ENCODE results near the gene IVNS1ABP. TPM values are rescaled to one million over a fixed set of nuclear protein-coding genes. Genes with fewer than 3 reads are reported as not detected.

Gene IVNS1ABP
- total RNA-seq, 1 donor from 2014 or later = 98.2 TPM

DNA sequence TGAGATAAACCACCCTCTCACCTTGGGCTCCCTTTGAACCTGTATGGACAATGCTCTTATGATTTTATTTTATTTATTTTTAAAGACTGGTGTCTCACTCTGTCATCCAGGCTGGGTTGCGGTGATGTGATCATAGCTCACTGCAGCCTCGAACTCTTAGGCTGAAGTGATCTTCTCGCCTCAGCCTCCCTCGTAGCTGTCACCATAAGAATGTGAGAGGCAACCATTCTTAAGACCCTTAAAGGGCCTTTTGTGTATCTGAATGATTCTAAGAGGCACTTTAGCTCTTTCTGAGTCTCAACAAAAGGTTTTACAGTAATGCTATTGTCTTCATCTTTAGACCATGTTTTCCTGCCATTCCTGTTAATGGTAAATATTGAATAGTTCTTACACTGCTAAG lies 67.0 kb downstream of the IVNS1ABP start:
- Mint-ChIP-seq H3K9me3 (no peaks in the 10 kb centered on the region), H3K36me3 (no peaks in the 10 kb centered on the region), H3K4me3 (no peak overlapping the region), H3K27me3 (no peaks in the 10 kb centered on the region), H3K4me1 (ENCODE audit: unreplicated experiment) (peaks cover 5% of the 10 kb centered on the region), H3K27ac (no peak overlapping the region)
- TF ChIP-seq, protein P1, sequence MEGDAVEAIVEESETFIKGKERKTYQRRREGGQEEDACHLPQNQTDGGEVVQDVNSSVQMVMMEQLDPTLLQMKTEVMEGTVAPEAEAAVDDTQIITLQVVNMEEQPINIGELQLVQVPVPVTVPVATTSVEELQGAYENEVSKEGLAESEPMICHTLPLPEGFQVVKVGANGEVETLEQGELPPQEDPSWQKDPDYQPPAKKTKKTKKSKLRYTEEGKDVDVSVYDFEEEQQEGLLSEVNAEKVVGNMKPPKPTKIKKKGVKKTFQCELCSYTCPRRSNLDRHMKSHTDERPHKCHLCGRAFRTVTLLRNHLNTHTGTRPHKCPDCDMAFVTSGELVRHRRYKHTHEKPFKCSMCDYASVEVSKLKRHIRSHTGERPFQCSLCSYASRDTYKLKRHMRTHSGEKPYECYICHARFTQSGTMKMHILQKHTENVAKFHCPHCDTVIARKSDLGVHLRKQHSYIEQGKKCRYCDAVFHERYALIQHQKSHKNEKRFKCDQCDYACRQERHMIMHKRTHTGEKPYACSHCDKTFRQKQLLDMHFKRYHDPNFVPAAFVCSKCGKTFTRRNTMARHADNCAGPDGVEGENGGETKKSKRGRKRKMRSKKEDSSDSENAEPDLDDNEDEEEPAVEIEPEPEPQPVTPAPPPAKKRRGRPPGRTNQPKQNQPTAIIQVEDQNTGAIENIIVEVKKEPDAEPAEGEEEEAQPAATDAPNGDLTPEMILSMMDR (conservative IDR thresholded peaks at IDR 0.05) = no peak
- DNase-seq (ENCODE audit: extremely low spot score, unreplicated experiment) = no peak

DNA sequence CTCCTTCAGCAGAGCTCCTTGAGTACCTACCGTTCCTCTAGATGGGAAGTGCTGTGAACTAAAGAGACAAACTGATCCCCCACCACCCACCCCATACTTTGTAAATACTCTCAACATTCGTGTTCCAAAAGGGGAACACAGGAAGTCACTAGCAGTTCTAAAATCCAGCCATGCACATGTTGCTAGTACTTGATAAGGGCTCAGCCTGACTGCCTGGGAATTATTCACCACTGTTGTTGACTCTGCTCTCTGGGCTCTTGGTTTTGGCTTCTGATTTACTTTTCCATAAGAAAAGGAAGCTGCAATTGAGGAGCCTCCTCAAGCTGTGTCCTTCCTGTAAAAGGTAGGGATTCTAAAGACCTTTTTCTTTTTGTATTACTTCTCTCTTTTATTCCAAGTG lies 67.5 kb downstream of the IVNS1ABP start:
- H3K9me3 Mint-ChIP-seq = no peaks in the 10 kb centered on the region

More for the DNA sequence above, 67.5 kb downstream of the IVNS1ABP start:
- Mint-ChIP-seq H3K36me3 (no peaks in the 10 kb centered on the region), H3K27me3 (no peaks in the 10 kb centered on the region), H3K4me1 (ENCODE audit: unreplicated experiment) (peaks cover 5% of the 10 kb centered on the region), H3K27ac (no peak overlapping the region), H3K4me3 (no peak overlapping the region)
- TF ChIP-seq, protein P1 (conservative IDR thresholded peaks at IDR 0.05) = no peak
- DNase-seq (ENCODE audit: extremely low spot score, unreplicated experiment) = no peak

Other genes starting within 250 kb of the IVNS1ABP start
- gene TRMT1L, start 160.3 kb downstream of the IVNS1ABP start, total RNA-seq (ENCODE audit: low replicate concordance) = 20.8 and 21.6 TPM in 2 replicates
- gene SWT1, start 160.1 kb downstream of the IVNS1ABP start, total RNA-seq (ENCODE audit: low replicate concordance) = 4.4 and 6.2 TPM in 2 replicates